Esophagus (tissue), 2 donors: ENCODE data around the gene GGA3. TPM values are rescaled to one million over a fixed set of nuclear protein-coding genes. Genes with fewer than 3 reads are reported as not detected.

Experiments
- H3K27ac ChIP-seq, 2 donors: one replicate each; pipeline ENCODE4 v1.5.1; 2013; ENCODE audit warnings: low read depth in 2 of 2, mild to moderate bottlenecking in 2 of 2, inconsistent platforms in 1 of 2, low read length in 1 of 2, moderate library complexity in 1 of 2
- H3K27me3 ChIP-seq, 2 donors: one replicate each; pipeline ENCODE4 v1.6.1; 2013; ENCODE audit warnings: low read length in 2 of 2, control low read depth in 1 of 2, mild to moderate bottlenecking in 1 of 2; ENCODE audit not compliant: insufficient read depth in 2 of 2, control insufficient read depth in 1 of 2
- H3K36me3 ChIP-seq, 2 donors: one replicate each; pipeline ENCODE4 v1.6.1; 2013; ENCODE audit warnings: low read length in 1 of 2; ENCODE audit not compliant: control insufficient read depth in 2 of 2, insufficient read depth in 2 of 2
- H3K4me1 ChIP-seq, 2 donors: one replicate each; pipeline ENCODE4 v1.6.1; 2013; ENCODE audit warnings: low read length in 1 of 2; ENCODE audit not compliant: control insufficient read depth in 2 of 2, insufficient read depth in 2 of 2
- H3K4me3 ChIP-seq, 2 donors: one replicate each; pipeline ENCODE4 v1.5.1; 2013; ENCODE audit warnings: low read length in 2 of 2, mild to moderate bottlenecking in 2 of 2, low read depth in 1 of 2, moderate library complexity in 1 of 2
- H3K9me3 ChIP-seq, 2 donors: one replicate each; pipeline ENCODE4 v1.6.1; 2013; ENCODE audit warnings: mild to moderate bottlenecking in 2 of 2, low read depth in 1 of 2, low read length in 1 of 2, moderate library complexity in 1 of 2; ENCODE audit not compliant: control insufficient read depth in 2 of 2, insufficient read depth in 1 of 2
- WGBS, 2 donors: extraction: QIAGEN DNeasy Blood & Tissue Kit; methylation state at CpG; one replicate each; pipeline ENCODE4 v1.1.7; 2013; 5-methylcytosine and 5-hydroxymethylcytosine counted together
- polyA plus RNA-seq, 2 donors: library from polyadenylated mRNA; stranded (reverse); fragments of 200-250 nt; gene quantifications; one replicate each; pipeline ENCODE4 v1.2.3, GENCODE V29; 2013
- donor health status: healthy with polysubstance abuse.
- donor health status: Bipolar disorder and iron deficiency.

The GGA3 gene
- polyA plus RNA-seq, 2 donors: 22.8 to 33.2 TPM

- H3K4me3 ChIP-seq: no peak overlapping the region
- peaks cover 0 to 3% of the 10 kb centered on the region in 2 donors for H3K36me3 ChIP-seq
- H3K4me1 ChIP-seq: peaks cover 0 to 15% of the 10 kb centered on the region in 2 donors
- H3K9me3 ChIP-seq: no peaks in the 10 kb centered on the region
- peak overlapping the region in 1 of 2 donors; percentile 28 for H3K27ac ChIP-seq
- WGBS, 2 donors: 67 to 73% methylated on average over 3 of the region's 3 CpGs
- no peaks in the 10 kb centered on the region for H3K27me3 ChIP-seq
Observed at GRCh38 chr17:75272848-75273184, 11.4 kb upstream of the GGA3 start.

GRCh38 chr17:75271955-75272847 lies 10.8 kb upstream of the GGA3 start:
- Histone ChIP-seq H3K36me3 (peaks cover 0 to 5% of the 10 kb centered on the region in 2 donors), H3K27me3 (no peaks in the 10 kb centered on the region), H3K9me3 (no peaks in the 10 kb centered on the region), H3K4me3 (peak overlapping the region in 1 of 2 donors; percentile 70), H3K4me1 (peaks cover 0 to 15% of the 10 kb centered on the region in 2 donors), H3K27ac (peak overlapping the region; percentile 28 to 68)
- 49 to 52% methylated on average over 24 of the region's 24 CpGs for WGBS, 2 donors

DNA sequence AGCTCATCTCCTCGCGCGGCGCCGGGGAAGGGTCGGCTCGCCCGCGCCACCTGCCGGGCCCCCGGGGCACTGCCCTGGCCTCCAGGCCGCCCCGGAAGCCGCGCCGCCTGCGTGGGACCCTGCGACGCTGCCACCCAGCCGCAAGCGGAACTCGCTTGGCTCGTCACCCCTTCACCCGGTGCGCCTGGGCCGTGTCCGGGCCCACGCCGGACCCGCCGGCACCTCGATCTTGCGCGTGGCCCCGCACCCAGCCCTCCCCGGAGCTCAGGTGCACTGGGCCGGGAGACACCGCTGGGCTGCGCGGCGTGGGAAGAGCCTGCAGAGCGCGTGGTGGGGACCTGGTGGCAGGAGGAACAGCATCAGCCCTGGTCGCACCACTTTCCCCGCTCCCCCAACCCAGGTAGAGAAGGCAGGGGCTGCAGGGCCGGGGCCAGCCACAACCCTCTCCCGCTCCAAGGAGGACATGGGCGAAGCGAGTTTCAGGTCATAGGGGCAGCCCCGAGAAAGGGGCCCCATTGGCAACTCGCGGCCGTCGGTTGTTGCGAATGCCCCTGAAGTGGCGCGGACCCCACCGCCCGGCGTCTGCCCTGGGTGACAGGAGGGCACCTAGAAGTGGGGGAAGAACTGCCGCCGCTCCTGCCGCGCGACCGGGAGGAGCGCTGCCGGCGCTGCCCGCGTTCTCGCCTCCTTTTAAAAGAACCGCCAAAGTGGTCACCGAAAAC lies 10.0 kb upstream of the GGA3 start:
- WGBS, 2 donors: 0% methylated on average over 55 to 74 of the region's 74 CpGs

GRCh38 chr17:75270966-75271232 lies 9.5 kb upstream of the GGA3 start, which contains the start of gene MIF4GD:
Gene MIF4GD, minus strand, starts transcription at chr17:75271231. Its CDS starts 1,036 bp downstream, at chr17:75270195.
- no peaks in the 10 kb centered on the region for H3K27me3 ChIP-seq
- H3K36me3 ChIP-seq: peaks cover 0 to 13% of the 10 kb centered on the region in 2 donors
- no peaks in the 10 kb centered on the region for H3K9me3 ChIP-seq
- H3K4me3 ChIP-seq: peak within 1 kb of the TSS; percentile 70 to 84
- 1% methylated on average over 22 to 39 of the region's 39 CpGs for WGBS, 2 donors
- H3K27ac ChIP-seq: peak within 1 kb of the TSS; percentile 93 to 95
- peaks cover 0 to 15% of the 10 kb centered on the region in 2 donors for H3K4me1 ChIP-seq

More for the DNA sequence above, 10.0 kb upstream of the GGA3 start:
- Histone ChIP-seq H3K4me1 (peaks cover 0 to 15% of the 10 kb centered on the region in 2 donors), H3K4me3 (peak overlapping the region; percentile 70 to 84), H3K27me3 (no peaks in the 10 kb centered on the region), H3K9me3 (no peaks in the 10 kb centered on the region), H3K27ac (peak overlapping the region; percentile 68 to 95), H3K36me3 (peaks cover 0 to 9% of the 10 kb centered on the region in 2 donors)

DNA sequence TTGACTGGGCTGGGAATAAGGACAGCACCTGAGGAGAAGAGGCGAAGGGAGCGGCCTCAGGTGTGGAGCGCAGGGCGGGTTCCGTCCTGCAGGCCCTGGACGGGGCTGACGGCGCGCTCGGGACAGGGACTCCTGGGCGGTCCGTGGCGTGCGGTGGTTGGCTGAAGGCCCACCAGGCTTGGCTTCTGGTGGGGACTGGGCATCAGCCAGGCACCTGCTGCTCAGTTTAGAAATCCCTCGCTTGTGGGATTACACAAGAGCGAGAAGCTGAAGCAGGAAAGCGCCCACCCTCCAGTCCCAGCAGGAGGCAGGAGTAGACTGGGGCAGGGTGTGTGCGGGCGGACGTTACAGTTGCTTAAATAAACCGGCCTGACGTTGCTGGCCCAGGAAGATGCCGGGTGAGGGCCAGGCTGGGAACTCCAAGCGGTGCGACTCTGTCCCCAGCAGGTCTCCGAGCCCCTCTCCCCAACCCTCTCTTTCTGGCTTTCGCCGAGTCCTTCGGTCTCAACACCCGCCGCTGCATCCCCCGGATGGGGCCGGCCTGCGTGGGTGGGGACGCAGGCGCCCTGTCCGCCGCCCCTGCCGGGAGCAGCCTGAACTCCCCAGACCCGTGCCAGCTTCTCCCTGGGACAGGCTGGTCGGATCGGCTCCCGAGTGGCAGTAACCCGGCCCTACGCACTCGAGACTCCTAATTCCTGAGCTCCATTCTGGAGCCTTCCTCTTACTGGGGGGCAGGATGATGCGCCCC lies 9.0 kb upstream of the GGA3 start:
- Histone ChIP-seq H3K36me3 (peaks cover 5 to 18% of the 10 kb centered on the region in 2 donors), H3K27me3 (no peaks in the 10 kb centered on the region), H3K4me1 (peaks cover 0 to 15% of the 10 kb centered on the region in 2 donors), H3K9me3 (no peaks in the 10 kb centered on the region), H3K27ac (peak overlapping the region; percentile 93 to 95), H3K4me3 (peak overlapping the region; percentile 70 to 84)
- WGBS, 2 donors: 1% methylated on average over 46 to 47 of the region's 47 CpGs

DNA sequence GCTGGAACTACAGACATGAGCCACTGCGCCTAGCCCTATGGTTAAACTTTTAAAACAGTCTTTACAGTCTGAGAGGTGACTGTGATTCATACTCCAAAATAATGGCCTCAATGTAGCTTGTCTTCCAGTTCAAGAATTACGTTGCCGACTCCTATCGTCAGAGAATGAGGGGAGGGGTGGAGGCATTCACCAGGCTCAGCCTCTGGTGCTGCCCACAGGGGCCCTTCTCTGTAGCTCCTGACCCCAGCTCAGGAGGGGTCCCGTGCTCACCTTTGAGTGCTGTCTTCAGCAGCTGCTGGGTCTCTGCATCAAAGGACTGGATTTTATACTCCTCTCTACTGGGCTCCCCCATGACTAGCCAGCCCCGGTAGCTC lies 8.4 kb upstream of the GGA3 start:
- Histone ChIP-seq H3K4me3 (peak overlapping the region; percentile 70 to 84), H3K9me3 (no peaks in the 10 kb centered on the region), H3K27me3 (no peaks in the 10 kb centered on the region), H3K27ac (peak overlapping the region; percentile 93 to 95), H3K4me1 (peaks cover 0 to 15% of the 10 kb centered on the region in 2 donors), H3K36me3 (peaks cover 7 to 19% of the 10 kb centered on the region in 2 donors)
- 18 to 19% methylated on average over 6 of the region's 6 CpGs for WGBS, 2 donors

DNA sequence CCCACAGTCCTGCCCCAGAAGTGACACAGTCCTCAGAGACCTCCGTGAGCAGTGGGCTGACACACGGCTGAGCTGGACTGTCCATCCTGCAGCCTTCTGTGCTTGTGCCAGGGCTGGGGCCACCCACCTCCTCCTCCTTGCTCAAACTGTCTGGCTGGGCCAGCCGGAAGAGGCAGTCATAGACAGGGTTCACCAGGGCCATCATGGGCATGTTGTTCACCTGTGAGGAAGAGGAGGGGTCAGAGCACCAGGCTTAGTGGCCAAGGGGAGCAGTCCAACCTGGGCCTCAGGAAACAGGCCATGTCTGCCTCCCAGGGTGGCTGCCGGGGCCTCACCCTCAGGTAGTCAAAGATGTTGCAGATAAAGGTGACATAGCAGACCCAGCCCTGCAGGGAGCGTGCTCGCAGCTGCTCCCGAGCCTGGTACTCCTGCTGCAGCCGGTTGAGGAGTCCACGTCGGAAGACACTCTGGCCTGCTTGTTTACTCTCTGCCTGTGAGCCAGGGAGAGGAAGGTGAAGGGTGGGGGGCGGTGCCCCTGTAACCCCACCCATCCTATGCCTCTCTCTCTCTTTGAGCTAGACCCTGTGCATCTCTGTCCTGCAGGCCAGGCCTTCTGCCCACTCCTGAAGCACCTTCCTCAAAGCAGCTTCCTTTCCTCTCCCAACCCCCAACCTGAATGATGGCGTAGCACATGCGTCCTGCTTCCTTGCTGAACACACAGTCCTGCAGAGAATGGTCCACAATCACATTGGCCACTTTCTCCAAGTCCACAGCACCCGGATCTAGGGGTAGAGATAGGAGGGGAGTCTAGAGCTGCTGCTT lies 6.2 kb upstream of the GGA3 start:
- no peak overlapping the region for H3K4me3 ChIP-seq
- peaks cover under 1 to 11% of the 10 kb centered on the region in 2 donors for H3K4me1 ChIP-seq
- H3K27ac ChIP-seq: peak overlapping the region in 1 of 2 donors; percentile 6
- no peaks in the 10 kb centered on the region for H3K9me3 ChIP-seq
- H3K27me3 ChIP-seq: no peaks in the 10 kb centered on the region
- 48 to 51% methylated on average over 14 of the region's 14 CpGs for WGBS, 2 donors
- H3K36me3 ChIP-seq: peaks cover 7 to 24% of the 10 kb centered on the region in 2 donors

DNA sequence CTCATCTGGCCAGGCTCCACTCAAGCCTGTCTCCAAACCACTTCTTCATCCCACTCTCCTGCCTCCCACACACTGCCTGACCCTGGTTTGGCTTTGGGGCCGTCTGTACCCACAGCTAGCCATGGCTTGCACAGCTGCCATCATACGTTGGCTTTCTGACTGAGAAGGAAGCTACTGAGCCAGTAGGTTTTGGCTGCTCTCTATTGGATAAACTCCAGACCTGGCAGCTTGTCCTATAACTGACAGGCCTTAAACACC lies 5.7 kb upstream of the GGA3 start:
- 28 to 53% methylated on average over 2 of the region's 2 CpGs for WGBS, 2 donors
- no peaks in the 10 kb centered on the region for H3K27me3 ChIP-seq
- no peak overlapping the region for H3K27ac ChIP-seq
- H3K36me3 ChIP-seq: peaks cover 7 to 24% of the 10 kb centered on the region in 2 donors
- H3K9me3 ChIP-seq: no peaks in the 10 kb centered on the region
- no peak overlapping the region for H3K4me3 ChIP-seq
- peaks cover 5 to 6% of the 10 kb centered on the region in 2 donors for H3K4me1 ChIP-seq
